HG02623 (cell line): ENCODE data around the gene MYADM.
"Not testable (repeated sequence)": the region's sequence is repeated elsewhere in the genome, so short reads cannot be mapped to it uniquely, and the experiment has no call there.

Source experiments
- ATAC-seq: cut with Tn5 transposase; IDR thresholded peaks from one replicate; pipeline ENCODE4 v1.9.1; 2021; ENCODE audit warnings: moderate library complexity; ENCODE audit not compliant: unreplicated experiment

Gene MYADM

DNA sequence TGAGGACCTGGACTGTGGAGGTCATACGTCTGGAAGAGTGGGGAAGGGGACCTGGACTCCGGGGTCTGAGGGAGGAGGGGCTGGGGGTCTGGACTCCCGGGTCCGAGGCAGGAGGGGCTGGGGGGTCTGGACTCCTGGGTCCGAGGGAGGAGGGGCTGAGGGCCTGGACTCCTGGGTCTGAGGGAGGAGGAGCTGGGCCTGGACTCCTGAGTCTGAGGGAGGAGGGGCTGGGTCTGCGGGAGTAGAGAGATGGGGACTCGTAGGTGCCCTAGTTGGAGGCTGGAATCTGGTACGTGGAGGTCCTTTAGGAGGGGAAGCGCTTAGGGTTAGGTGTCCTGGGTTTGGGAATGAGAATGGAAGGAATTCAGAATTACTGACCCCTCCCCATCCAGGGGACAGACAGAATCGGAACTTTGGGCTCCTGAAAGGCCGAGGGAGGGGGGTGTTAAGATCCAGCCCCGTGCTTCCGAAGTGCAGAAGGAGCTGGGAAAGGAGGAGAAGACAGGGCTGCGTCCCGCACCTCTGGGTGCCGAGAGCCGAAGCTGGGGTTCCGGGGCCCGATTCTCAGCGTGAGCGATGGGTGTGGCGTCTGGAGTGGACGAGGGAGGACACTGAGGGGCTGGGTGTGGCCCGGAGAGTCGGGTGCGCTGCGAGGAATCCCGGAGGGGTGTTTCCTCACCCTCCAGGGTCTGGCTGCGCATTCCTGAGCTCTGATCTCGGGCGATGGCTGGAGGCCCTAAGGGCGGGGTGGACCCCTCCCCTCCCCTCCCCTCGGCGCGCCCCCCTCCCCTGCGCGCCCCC is 608 bp downstream of the MYADM start:
- no peak for ATAC-seq

DNA sequence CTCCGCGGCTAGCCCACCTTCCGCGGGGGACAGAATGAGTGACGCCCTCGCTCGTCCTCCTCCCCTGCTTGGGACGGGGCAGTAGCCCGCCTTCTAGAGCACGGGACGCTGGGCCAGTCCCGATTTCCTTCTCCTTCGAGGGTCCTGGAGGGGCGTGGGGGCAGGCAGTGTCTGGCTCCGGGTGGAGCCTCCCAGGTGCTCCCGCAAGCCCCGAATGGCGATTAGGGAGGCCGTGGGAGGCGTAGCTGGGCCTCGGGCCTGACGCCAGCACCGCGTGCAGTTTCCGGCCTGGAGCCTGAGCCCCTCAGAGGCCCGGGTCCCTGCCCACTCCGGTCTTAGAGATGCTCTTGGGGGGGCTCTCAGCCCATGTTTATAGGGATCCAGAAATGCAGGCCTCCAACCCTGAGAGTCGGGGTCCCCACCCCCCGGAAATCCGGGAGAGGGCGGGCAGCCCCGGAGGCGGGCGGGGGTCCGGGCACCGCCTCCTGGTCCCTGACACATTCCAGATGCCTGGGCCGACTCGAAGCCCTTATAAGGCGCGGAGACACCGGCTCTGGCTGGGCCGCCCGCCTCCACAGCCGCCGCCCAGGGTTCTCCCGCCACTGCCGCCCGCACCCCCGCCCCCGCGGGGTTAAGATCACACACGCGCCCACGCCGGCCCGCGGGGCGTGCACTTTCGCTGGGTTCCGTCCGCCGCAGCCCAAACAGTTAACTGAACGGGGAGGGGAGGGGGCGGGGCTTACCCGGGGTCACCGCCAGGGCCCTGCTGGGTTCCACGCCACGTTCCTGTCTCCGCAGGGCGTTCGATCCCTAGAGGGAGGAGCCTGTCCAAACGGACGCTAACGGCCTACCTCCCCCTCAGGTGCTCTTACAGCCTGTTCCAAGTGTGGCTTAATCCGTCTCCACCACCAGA is 1.5 kb downstream of the MYADM start:
- peak; percentile 39 for ATAC-seq

DNA sequence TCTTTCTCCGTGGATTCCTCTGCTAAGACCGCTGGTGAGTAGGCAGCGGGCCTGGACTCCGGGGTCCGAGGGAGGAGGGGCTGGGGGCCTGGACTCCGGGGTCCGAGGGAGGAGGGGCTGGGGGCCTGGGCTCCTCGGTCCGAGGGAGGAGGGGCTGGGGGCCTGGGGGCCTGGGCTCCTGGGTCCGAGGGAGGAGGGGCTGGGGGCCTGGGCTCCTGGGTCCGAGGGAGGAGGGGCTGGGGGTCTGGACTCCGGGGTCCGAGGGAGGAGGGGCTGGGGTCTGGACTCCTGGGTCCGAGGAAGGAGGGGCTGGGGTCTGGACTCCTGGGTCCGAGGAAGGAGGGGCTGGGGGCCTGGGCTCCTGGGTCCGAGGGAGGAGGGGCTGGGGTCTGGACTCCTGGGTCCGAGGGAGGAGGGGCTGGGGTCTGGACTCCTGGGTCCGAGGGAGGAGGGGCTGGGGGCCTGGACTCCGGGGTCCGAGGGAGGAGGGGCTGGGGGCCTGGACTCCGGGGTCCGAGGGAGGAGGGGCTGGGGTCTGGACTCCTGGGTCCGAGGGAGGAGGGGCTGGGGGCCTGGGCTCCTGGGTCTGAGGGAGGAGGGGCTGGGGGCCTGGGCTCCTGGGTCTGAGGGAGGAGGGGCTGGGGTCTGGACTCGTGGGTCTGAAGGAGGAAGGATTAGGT is 2.3 kb downstream of the MYADM start:
- ATAC-seq, result not testable (repeated sequence)

DNA sequence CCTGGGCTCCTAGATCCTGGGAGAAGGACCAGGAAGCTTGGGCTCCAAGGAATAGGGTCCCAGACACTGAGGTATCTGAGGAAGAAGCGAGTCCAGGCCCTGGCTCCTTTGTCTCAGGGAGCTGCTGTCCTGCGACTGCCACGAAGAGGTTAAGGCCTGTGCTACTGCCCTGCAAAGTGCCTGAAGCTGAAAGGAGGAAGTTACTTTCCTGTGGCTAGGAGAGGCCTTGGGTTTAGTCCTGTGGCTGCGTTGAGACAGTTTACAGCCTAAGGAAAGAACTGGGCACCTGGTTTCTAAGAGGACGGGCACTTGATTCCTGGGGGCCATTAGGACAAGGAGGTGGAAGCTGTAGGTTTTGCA is 2.8 kb downstream of the MYADM start:
- ATAC-seq, result no peak

DNA sequence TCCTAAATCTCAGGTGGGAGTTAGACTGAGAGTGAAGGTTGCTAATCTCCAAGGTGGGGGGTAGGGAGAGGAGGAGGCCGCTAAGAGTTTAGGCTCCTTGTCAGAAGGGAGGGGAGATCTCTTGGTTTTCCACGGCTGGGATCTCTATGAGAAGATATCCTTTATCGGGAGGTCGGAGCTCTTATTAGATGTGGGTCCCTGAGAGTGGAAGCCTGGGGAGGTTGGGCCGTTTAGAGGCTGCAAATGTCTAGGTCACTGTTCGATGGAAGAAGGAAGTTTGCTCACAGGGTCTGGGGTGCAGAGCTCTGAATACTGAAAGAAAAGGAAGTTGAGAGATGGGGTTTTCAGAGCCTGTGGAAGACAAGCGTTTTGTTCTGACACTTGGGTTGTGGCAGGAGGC is 3.8 kb downstream of the MYADM start:
- ATAC-seq, result no peak

DNA sequence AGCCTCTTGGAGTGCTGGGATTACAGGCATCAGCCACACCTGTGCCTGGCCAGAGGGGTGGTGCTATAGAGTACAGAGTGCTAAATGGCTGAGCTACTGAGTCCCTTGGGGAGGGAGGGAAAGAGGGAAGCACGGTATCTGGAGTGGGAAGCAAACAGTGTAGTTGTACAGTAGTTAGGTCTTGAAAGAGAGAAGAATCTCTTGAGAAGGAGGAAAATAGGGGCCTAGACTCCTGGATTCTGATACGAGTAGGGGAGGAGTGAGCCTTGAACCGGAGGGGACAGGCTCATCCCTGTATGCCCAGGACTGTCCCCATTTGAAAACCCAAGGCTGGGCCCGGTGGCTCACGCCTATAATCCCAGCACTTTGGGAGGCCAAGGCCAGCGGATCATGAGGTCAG is 5.1 kb downstream of the MYADM start:
- ATAC-seq, result no peak

DNA sequence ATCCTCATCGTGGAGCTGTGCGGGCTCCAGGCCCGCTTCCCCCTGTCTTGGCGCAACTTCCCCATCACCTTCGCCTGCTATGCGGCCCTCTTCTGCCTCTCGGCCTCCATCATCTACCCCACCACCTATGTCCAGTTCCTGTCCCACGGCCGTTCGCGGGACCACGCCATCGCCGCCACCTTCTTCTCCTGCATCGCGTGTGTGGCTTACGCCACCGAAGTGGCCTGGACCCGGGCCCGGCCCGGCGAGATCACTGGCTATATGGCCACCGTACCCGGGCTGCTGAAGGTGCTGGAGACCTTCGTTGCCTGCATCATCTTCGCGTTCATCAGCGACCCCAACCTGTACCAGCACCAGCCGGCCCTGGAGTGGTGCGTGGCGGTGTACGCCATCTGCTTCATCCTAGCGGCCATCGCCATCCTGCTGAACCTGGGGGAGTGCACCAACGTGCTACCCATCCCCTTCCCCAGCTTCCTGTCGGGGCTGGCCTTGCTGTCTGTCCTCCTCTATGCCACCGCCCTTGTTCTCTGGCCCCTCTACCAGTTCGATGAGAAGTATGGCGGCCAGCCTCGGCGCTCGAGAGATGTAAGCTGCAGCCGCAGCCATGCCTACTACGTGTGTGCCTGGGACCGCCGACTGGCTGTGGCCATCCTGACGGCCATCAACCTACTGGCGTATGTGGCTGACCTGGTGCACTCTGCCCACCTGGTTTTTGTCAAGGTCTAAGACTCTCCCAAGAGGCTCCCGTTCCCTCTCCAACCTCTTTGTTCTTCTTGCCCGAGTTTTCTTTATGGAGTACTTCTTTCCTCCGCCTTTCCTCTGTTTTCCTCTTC is 6.3 kb downstream of the MYADM start:
- ATAC-seq, result no peak

DNA sequence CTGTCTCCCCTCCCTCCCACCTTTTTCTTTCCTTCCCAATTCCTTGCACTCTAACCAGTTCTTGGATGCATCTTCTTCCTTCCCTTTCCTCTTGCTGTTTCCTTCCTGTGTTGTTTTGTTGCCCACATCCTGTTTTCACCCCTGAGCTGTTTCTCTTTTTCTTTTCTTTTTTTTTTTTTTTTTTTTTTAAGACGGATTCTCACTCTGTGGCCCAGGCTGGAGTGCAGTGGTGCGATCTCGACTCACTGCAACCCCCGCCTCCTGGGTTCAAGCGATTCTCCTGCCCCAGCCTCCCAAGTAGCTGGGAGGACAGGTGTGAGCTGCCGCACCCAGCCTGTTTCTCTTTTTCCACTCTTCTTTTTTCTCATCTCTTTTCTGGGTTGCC is 6.9 kb downstream of the MYADM start:
- ATAC-seq, result no peak

DNA sequence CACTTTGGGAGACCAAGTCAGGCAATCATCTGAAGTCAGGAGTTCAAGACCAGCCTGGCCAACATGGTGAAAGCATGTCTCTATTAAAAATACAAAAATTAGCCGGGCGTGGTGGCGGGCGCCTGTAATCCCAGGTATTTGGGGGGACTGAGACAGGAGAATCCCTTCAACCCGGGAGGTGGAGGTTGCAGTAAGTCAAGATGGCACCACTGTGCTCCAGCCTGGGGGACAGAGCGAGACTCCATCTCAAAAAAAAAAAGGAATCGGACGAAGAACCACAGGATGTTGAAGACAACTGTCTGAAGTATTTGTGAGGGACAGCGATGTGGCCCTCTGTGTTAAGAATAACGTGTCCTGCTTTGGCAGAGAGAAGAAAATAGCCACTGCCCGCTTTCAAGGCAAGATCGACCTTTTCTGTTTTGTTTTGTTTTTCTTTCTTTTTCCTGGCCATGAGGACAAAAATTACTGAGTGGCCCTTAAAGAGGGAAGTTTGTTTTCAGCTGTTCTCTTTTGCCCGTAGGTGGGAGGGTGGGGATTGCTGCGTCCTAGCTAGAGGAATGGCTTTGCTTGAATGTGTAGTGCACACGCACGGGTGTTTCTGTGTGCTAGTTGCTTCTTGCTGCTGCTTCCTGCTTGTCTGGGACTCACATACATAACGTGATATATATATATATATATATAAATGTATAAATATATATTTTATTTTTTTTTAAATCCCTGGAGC is 8.1 kb downstream of the MYADM start:
- ATAC-seq, result no peak

DNA sequence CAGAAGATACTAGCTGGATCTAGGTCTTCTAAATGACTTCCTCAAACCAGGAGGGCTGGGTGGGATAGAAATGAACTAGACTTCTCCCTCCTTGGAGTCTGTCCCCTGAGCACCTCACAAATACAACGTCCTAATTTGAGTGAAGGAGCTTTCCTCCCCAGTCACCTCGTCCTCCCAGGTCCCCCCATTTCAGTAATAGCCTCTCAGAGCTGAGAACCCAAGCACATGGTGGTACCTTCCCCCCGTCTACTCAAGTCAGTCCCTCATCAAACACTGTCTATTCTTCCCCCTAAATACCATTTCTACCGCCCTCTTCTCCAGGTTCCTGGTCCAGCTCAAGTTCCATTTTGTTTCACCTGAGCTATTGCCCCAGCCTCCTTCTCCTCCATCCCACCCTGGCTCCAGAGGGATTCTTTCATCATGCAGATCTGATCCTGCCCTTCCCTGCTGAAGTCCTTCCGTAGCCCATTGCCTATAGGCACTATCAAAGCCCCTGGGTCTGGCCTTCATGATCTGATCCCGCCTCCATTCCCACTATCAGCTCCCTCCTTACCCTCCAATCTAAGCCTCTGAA is 9.1 kb downstream of the MYADM start:
- ATAC-seq, result no peak

DNA sequence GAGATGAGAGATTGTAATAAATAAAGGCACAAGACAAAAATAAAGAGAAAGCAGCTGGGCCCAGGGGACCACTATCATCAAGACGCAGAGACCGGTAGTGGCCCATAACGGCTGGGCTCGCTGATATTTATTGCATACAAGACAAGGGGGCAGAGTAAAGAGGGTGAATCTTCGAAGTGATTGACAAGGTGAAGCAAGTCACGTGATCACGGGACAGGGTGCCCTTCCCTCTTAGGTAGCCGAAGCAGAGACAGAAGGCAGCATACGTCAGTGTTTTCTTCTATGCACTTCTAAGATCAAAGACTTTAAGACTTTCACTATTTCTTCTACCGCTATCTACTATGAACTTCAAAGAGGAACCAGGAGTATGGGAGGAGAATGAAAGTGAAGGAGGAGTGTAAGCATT is 9.7 kb downstream of the MYADM start:
- no peak for ATAC-seq

DNA sequence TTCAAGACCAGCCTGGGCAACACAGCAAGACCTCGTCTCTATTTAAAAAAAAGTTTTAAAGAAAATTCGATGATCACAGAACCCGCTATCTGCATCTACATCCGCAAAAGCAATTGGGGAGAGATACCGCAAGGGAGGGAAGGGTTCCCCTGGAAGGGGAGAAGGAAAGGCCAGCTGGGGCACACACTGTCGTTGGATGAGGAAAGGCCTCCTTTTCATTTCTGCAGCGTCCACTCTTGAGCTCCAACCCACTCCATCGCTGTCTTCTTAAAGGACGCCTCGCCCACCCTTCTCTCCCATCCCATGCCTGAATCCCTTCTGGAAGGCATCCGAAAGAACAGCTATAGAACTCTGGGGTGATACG is 11.1 kb downstream of the MYADM start:
- ATAC-seq, result no peak

DNA sequence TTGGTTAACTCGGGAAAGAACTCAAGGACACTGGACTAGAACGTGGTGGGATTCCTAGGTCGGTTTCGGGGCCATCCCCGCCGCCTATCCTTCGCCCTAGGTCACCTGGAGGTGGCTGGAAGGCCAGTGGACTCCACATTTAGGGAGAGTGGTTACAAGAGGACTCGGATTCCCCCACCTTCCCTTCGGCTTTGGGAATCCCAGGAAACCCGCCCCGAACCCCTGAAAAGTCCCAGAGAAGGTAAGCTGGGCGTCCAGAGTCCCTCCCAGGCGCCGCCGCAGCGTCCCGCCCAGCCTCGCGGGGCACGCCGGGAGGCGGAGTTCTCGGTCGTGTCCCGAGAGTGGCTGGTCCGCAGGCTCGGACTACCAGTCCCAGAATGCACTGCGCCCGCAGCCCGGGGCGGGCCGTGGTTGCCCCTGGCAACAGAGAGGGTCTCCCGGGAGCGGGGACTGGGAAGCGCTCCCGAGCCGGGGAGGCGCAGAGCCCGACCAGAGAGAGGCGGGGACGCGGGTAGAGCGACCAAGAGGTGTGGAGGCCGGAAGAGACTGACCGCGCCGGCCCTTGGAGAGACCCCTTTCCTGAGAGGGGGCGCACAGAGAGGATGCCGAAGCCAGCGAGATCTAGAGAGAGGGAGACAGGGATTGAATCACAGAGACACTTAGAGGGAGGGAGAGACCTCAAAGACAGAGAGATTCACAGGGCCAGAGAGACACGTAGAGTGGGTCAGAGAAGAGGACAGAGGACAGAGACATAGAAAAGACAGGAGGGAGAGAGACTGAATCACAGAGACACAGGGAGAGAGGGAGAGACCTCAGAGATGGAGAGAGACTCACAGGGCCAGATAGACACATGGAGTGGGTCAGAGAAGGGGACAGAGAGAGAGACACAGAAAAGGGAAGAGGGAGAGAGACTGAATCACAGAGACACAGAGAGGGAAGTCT is 11.7 kb downstream of the MYADM start:
- ATAC-seq, result peak; percentile 81

DNA sequence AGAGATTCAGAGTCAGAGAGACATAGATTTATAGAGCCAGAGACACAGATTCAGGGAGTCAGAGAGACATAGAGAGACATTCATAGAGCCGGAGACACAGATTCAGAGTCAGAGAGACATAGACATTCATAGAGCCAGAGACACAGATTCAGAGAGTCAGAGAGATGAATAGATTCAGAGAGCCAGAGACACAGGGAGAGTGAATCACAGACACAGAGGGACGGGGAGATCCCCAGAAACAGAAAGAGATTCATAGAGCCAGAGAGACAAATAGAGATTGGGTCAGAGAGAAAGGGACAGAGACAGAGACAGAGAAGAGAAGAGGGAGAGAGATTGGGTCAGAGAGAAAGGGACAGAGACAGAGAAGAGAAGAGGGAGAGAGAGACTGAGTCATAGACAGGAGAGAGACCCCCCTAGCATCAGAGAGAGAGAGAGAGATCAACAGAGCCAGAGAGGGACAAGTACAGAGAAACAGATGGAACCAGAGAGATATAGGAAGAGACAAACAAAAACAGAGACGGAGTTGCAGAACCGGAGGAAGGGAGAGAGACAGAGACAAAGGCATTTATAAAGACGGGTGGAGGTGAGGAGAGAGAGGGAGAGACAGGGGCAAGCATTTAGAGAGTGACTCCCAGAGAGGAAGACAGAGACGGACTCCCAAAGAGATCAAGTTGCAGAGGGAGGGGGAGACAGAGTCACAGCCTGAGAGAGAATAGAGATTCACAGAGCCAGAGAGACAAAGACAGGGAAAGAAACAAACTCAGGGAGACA is 13.2 kb downstream of the MYADM start:
- no peak for ATAC-seq

DNA sequence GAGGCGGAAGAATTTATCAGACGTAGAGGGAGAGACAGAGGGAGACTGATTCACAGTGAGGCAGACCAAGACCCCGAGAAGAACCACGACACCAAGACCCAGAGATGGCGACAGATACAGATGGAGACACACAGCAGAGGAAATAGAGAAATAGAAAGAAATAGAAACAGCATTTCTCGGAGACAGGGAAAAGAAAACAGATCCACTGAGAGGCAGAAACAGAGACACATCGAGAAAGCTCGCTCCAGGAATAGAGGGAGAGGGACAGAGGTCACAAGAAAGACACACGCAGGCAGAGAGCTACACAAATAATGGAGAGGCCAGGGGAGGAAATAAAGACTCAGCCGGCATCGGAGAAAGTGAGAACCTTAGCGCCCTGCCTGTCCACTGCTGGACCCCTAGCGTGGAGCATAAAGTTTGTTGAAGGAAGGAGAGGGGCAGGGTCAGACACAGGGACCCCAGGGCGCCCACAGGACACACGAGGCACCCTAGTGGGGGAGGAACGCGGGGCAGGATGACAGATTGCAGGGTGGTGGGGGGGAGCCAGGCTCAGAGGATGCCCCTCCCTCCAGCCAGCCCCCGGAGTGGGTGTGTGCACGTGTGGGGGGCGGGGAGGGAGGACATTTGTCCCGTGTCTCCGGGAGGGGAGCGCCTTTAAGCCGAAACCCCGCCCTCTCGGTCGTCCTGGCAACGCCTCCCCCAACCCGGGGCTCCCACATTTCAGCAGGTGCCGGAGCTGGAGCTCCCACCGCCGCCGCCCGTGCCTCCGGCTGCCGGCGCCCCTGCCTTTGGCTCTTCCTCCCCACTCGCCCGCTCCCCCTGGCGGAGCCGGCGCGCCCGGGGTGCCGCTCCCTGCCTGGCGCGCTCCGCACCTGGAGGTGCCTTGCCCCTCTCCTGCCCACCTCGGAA is 14.1 kb downstream of the MYADM start, which contains the start of gene PRKCG:
Gene PRKCG, plus strand, starts transcription at position 716 of the 909 bp plus-strand sequence. CDS start 298 bp downstream, outside the sequence.
- ATAC-seq, result no peak

DNA sequence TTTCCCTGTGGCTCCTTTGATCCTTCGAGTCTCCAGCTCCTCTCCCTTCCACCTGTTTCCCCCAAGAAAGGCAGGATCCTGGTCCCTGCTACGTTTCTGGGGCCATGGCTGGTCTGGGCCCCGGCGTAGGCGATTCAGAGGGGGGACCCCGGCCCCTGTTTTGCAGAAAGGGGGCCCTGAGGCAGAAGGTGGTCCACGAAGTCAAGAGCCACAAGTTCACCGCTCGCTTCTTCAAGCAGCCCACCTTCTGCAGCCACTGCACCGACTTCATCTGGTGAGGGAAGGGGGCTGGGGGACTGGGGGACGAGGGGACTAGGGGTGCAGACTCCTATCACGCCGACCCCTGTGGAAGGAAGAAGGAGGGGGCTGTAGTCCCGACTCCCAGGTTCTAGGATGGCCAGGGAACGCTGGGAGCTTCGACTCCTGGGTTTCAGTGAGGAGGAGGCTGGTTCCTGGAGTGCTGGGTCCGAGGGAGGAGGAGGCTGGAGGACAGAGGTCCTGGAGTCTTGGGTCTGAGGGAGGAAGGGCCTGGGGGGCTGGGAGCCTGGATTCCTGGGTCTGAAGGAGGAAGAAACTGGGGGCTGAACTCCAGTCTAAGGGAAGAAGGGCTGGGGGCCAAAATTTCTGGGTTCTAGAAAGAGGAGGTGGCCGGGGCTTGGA is 14.8 kb downstream of the MYADM start:
- ATAC-seq, result no peak
